ENCODE data around the gene EFHD2. TPM values are rescaled to one million over a fixed set of nuclear protein-coding genes. Genes with fewer than 3 reads are reported as not detected.

EFHD2 gene
- total and polyA plus RNA-seq, 2 of the 8 experiments (the other 6 are each of a cell fraction or from before 2014, with no cell fraction given) = 24.4 to 25.1 TPM

DNA sequence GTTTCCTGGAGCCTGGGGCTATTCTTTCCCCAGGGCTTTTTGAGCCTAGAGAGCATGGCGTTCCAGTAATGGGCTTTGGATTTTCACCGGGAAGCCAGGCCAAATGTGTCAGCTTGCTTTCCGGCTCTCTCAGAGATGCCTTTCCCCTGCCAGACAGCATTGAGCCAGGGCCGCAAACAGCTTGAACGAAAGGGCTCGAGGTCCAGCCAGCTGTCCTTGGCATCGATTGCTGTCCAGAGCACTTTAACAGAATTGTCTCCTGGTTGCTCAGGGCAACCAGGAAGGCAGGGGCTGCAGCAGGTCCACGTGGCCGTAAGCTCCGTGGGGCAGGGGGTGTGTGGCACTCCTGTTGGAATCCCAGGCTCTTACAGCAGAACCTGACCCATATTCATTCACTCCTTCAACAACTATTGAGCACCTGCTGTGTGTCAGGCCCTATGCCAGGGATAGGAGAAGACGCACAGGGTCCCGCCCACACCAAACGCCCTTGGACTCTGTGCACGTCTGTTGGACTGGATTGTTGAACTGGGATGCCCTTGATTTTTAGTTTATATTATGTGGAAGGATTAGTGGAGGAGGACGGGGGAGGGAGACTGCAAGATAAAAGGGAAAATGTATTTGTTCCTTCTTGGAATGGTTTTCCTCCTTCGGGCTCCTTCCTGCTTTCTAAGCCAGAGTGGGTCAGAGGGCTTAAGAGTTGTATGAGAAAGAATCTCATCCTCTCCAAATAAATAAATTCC is 38.7 kb upstream of the EFHD2 start:
- Histone ChIP-seq H2BK12ac (ENCODE audit: low read depth, low read length) (no peak overlapping the region), H3K4me3 (ENCODE audit: extremely low read depth in 1 of 4, insufficient read depth in 2 of 4, low read depth in 3 of 4, low read length in 4 of 4) (no peak overlapping the region), H3K27ac (ENCODE audit: low read depth, low read length) (no peak overlapping the region), H2BK15ac (ENCODE audit: low read length) (no peak overlapping the region), H3K23ac (ENCODE audit: insufficient read length) (no peak overlapping the region), H2BK120ac (replicated peaks; ENCODE audit: low read depth, low read length) (no peak overlapping the region), H3K9ac (replicated peaks in 1 of 4; ENCODE audit: extremely low read depth in 1 of 4, low read depth in 3 of 4, low read length in 3 of 4) (no peak overlapping the region), H3K56ac (replicated peaks; ENCODE audit: insufficient read length, low read depth, low read length) (no peak overlapping the region), H3K9me3 (ENCODE audit: insufficient read depth in 2 of 2, low read depth in 1 of 2, low read length in 1 of 2) (no peaks in the 10 kb centered on the region), H2AFZ (ENCODE audit: low read length) (no peak overlapping the region), H2BK20ac (ENCODE audit: low read length) (no peak overlapping the region), H2AK5ac (ENCODE audit: low read depth, low read length) (no peak overlapping the region), H3K4ac (replicated peaks; ENCODE audit: insufficient read length, low read depth, low read length) (no peak overlapping the region), H3K79me2 (ENCODE audit: control insufficient read depth in 1 of 2, insufficient read depth in 2 of 2, low read length in 2 of 2) (no peaks in the 10 kb centered on the region), H4K91ac (replicated peaks; ENCODE audit: insufficient read length, low read length) (no peak overlapping the region), H3K4me1 (replicated peaks in 1 of 4; ENCODE audit: control insufficient read depth in 3 of 4, insufficient read depth in 4 of 4, low read length in 3 of 4) (no peaks in the 10 kb centered on the region; a peak in 2 of 7 replicates), H4K5ac (ENCODE audit: insufficient read length, low read depth, low read length) (no peak overlapping the region), H3K4me2 (ENCODE audit: insufficient read depth in 1 of 2, low read depth in 2 of 2, low read length in 2 of 2) (no peak overlapping the region), H4K20me1 (replicated peaks in 1 of 2; ENCODE audit: control insufficient read depth in 1 of 2, insufficient read depth in 2 of 2, low read length in 2 of 2) (no peaks in the 10 kb centered on the region), H2BK5ac (ENCODE audit: low read depth, low read length) (no peak overlapping the region), H3K23me2 (ENCODE audit: low read depth, low read length) (no peaks in the 10 kb centered on the region), H3K18ac (ENCODE audit: extremely low read depth, low read length) (no peak overlapping the region), H3K14ac (ENCODE audit: insufficient read length) (no peak overlapping the region), H3K27me3 (replicated peaks in 1 of 4; ENCODE audit: control insufficient read depth in 3 of 4, extremely low read depth in 1 of 4, insufficient read depth in 3 of 4, low read length in 3 of 4) (no peaks in the 10 kb centered on the region), H3K79me1 (ENCODE audit: low read depth, low read length) (no peaks in the 10 kb centered on the region), H3K36me3 (ENCODE audit: control insufficient read depth in 2 of 4, insufficient read depth in 4 of 4, low read length in 3 of 4) (no peaks in the 10 kb centered on the region), H4K8ac (ENCODE audit: extremely low read depth, insufficient read depth, low read length) (no peak overlapping the region)
- ChIA-PET CTCF (ENCODE audit: partially characterized antibody) (interaction anchor here (1.0 to 4.7 kb wide), 2 partner anchors 47 to 61 kb away, joined by 3 to 18 read pairs; no protein-coding TSS in a partner anchor), POLR2A (ENCODE audit: partially characterized antibody) (no interaction called here)
- 93 to 100% methylated on average over 1 to 16 of the region's 16 CpGs for WGBS, 2 experiments (ENCODE audit: extremely low coverage in 1 of 2, insufficient coverage in 1 of 2, insufficient read length in 1 of 2, insufficient replicate concordance in 2 of 2, low coverage in 1 of 2, low lambda C conversion rate in 2 of 2, missing lambda C conversion rate in 1 of 2)
- DNase-seq (ENCODE audit: low read depth in 1 of 2, low spot score in 2 of 2) (no peak), FAIRE-seq (no peak)
- no peak for TF ChIP-seq PHF8 (conservative IDR thresholded peaks at IDR 0.05; ENCODE audit: low read depth, low read length)
- no peak for TF ChIP-seq CTBP2 (IDR thresholded peaks at IDR 0.05; ENCODE audit: borderline replicate concordance, insufficient read depth, insufficient read length, low read length)
- no peak for TF ChIP-seq CHD1 (IDR thresholded peaks at IDR 0.05; ENCODE audit: low read depth, low read length)
- TF ChIP-seq, protein P1, sequence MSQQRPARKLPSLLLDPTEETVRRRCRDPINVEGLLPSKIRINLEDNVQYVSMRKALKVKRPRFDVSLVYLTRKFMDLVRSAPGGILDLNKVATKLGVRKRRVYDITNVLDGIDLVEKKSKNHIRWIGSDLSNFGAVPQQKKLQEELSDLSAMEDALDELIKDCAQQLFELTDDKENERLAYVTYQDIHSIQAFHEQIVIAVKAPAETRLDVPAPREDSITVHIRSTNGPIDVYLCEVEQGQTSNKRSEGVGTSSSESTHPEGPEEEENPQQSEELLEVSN (IDR thresholded peaks at IDR 0.05) = no peak
- no peak for TF ChIP-seq EP300 (IDR thresholded peaks at IDR 0.05; ENCODE audit: borderline replicate concordance in 1 of 2, low read depth in 2 of 2, low read length in 2 of 2)
- TF ChIP-seq, protein P2, sequence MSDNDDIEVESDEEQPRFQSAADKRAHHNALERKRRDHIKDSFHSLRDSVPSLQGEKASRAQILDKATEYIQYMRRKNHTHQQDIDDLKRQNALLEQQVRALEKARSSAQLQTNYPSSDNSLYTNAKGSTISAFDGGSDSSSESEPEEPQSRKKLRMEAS (IDR thresholded peaks at IDR 0.05) = no peak

All from H1 (cell line).